Omental fat pad (tissue), 4 donors: ENCODE results near the gene TFF2. TPM values are rescaled to one million over a fixed set of nuclear protein-coding genes. Genes with fewer than 3 reads are reported as not detected.

Experiments used
- ATAC-seq: fragments of 150-250 bp; one replicate; pipeline ENCODE4 v1.9.1; 2016; ENCODE audit warnings: mild to moderate bottlenecking, moderate library complexity; ENCODE audit not compliant: low FRiP score
- DNase-seq: peaks from one replicate; pipeline ENCODE4 v3.0.0-alpha.2; 2019; ENCODE audit warnings: low spot score
- total RNA-seq, 4 donors: library from RNA; depleted of rRNA; stranded (reverse); fragments of >200 nt; gene quantifications; one replicate each; pipeline ENCODE4 v1.1.0, GENCODE V29; 2016
- TF ChIP-seq, protein P1 (sequence below), 3 donors: fragments of 450-650 bp; IDR thresholded peaks; one replicate each; pipeline ENCODE4 v1.5.1; 2016 to 2017; ENCODE audit warnings: antibody characterized with exemption in 3 of 3, mild to moderate bottlenecking in 3 of 3, moderate library complexity in 2 of 3

Gene TFF2
- total RNA-seq, 4 donors from 2014 or later = not detected

DNA sequence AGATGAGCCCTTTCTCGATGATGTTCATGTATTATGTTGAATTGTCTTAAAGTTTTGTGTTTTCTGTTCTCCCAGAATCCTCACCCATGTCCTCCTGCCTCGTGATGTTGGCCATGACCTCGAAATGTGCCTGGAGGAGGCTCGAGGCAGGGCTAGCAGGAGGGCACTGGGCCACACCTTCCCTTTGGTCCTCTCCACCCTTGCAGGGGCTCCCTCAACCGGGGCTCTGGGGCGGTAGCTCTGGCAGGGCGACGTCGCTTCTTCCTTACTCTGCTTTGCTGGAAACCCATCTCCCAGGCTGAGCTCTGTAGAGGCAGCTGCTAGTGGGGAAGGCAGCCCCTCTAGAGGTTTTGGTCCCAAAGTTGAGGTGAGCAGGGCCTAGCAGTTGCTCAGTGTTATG is 49.8 kb downstream of the TFF2 start:
- TF ChIP-seq, protein P1, sequence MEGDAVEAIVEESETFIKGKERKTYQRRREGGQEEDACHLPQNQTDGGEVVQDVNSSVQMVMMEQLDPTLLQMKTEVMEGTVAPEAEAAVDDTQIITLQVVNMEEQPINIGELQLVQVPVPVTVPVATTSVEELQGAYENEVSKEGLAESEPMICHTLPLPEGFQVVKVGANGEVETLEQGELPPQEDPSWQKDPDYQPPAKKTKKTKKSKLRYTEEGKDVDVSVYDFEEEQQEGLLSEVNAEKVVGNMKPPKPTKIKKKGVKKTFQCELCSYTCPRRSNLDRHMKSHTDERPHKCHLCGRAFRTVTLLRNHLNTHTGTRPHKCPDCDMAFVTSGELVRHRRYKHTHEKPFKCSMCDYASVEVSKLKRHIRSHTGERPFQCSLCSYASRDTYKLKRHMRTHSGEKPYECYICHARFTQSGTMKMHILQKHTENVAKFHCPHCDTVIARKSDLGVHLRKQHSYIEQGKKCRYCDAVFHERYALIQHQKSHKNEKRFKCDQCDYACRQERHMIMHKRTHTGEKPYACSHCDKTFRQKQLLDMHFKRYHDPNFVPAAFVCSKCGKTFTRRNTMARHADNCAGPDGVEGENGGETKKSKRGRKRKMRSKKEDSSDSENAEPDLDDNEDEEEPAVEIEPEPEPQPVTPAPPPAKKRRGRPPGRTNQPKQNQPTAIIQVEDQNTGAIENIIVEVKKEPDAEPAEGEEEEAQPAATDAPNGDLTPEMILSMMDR (IDR thresholded peaks at IDR 0.05) = no peak
- DNase-seq (no peak), ATAC-seq (no peak)

DNA sequence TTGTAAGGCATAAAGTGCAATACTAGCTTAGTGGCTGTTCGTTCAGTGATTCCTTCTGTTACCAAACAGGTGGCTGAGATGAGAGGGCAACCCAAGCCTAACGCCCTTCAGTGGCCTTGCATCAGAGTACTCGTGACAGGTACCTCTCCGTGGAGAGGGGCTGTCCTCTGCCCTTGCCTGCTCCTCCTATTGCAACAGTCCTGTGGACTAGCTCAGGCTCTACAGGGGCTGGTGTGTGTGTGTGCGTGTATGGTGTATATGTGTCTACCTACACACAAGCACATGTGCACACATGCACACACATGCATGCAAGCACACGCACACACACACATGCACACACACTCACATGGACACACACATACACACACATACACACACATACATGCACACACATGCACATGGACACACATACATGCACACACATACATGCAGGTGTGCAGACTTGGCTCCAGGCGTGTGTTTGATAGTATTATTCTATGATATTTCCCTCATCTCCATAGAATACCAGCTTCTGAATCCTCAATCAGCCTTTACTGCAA is 50.7 kb downstream of the TFF2 start:
- DNase-seq (no peak), ATAC-seq (no peak)
- TF ChIP-seq, protein P1 (IDR thresholded peaks at IDR 0.05) = no peak

DNA sequence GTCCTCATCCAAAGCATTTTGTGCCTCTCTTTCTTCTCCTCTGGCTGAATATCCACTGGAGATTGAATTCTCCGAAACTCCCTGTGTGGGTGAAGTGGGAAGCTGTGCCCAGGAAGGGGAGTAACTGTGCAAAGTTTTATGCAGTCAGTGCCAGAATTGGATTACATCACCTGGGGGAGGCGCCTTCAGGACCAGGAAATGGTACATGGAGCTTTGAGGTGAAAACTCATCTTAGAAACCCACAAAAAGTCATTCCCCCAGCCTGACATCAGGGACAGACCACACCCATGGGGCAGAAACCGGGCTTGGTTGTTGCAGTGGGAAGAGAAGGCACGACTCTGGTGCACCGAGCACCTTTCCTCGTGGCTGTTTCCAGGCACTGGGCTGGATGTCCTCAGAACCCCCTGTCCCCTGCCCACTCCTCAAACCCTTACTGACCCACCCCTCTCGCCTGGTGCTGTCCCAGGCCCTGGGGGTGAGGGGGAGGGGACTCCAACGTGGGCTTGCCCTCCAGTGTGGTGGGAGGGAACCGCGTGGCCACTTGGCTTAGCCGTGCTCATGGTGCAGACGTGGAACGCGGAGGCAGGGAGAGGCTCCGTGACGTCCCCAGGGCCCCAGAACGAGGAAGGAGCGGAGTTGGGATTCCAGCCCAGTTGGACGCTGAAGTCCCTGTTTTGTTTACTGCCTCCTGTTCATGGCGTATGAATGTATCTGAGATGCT is 51.3 kb downstream of the TFF2 start:
- ATAC-seq (no peak), DNase-seq (no peak)
- TF ChIP-seq, protein P1 (IDR thresholded peaks at IDR 0.05) = no peak

DNA sequence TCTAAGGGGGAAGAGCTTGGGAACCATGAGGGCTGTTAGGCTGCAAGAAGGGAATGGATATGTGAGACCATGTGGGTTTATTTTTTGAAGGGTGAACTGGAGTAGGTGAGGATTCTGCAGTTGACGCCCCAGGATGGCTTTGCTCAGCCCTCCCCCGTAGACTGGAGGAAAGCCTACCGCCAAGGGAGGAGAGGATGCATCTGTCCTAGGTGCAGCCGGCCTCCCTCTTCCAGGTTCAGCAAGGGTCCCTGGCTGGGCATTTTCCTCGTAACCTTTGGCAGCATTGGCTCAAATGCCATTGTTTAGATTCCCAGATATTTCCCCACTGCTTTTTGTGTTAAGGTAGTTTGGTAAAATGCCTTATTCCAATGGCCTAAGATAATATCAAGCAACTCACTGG is 52.1 kb downstream of the TFF2 start:
- no peak for DNase-seq

DNA sequence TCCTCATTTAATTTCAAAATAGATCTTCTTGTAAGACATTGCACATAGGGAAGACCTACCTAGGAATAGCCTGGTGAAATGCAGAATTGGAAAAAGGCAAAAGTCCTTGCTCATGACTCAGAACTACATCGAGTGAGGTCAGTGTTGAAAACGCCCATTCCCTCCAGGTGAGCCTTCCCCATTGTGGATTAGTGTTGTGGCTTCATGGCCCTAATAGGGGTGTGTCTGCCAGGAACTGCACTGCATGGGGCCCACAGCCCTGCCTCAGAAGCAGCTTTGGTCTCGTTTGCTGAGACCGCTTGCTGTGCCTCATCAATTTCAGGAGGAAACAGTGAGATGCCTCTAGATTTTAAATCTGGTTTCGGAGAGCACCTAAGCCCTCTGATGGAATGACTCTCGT is 52.6 kb downstream of the TFF2 start:
- TF ChIP-seq, protein P1 (IDR thresholded peaks at IDR 0.05) = no peak
- no peak for DNase-seq

More for the DNA sequence above, 52.1 kb downstream of the TFF2 start:
- ATAC-seq = no peak
- TF ChIP-seq, protein P1 (IDR thresholded peaks at IDR 0.05) = no peak

DNA sequence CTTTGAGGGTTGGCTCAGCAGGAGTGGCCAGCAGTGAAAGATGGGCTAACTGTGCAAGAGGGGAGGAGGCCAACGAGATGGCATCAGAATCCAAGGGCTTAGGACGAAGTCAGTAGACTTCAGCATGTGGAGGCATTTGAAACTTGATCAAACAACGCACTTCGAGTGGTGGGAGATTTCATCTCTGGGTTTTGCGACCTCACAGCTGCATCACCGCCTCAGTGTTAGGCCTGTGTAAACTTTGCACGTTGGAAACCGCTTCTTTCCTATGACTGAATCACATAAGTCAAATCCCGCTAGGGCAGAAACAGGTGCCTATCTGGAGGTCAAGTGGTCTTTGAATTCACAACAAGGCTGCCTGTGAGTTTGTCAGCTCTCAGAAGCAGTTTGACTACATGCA is 53.4 kb downstream of the TFF2 start:
- no peak for ATAC-seq
- TF ChIP-seq, protein P1 (IDR thresholded peaks at IDR 0.05) = no peak
- no peak for DNase-seq

More for the DNA sequence above, 52.6 kb downstream of the TFF2 start:
- ATAC-seq = no peak

DNA sequence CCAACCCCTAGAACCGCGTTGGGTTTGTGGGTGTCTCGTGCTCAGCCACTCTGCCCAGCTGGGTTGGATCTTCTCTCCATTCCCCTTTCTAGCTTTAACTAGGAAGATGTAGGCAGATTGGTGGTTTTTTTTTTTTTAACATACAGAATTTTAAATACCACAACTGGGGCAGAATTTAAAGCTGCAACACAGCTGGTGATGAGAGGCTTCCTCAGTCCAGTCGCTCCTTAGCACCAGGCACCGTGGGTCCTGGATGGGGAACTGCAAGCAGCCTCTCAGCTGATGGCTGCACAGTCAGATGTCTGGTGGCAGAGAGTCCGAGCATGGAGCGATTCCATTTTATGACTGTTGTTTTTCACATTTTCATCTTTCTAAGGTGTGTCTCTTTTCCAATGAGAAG is 54.3 kb downstream of the TFF2 start:
- ATAC-seq (no peak), DNase-seq (no peak)
- TF ChIP-seq, protein P1 (IDR thresholded peaks at IDR 0.05) = no peak
